GM12878 (cell line): ENCODE data around the gene CPNE9.

ENCODE experiments used
- EZH2 ChIP-seq: IDR thresholded peaks from 2 replicates; pipeline ENCODE4 v1.6.1; 2012; ENCODE audit warnings: low read depth, mild to moderate bottlenecking, control low read depth, inconsistent platforms, low read length, borderline replicate concordance; ENCODE audit not compliant: control insufficient read depth
- FOXK2 ChIP-seq: fragments of 450-650 bp; IDR thresholded peaks from 2 replicates; pipeline ENCODE4 v1.6.1; 2017; ENCODE audit warnings: mild to moderate bottlenecking, moderate library complexity
- POLR2AphosphoS2 ChIP-seq: IDR thresholded peaks from 2 replicates; pipeline ENCODE4 v1.6.1; 2011; ENCODE audit warnings: low read depth, mild to moderate bottlenecking, low read length, improper control_type of control experiment, moderate library complexity
- RAD21 ChIP-seq: IDR thresholded peaks from 2 replicates; pipeline ENCODE4 v1.6.1; 2011; ENCODE audit warnings: mild to moderate bottlenecking, low read depth, low read length, moderate library complexity; ENCODE audit not compliant: insufficient read depth
- RFX5 ChIP-seq: IDR thresholded peaks from 2 replicates; pipeline ENCODE4 v1.6.1; 2011; ENCODE audit warnings: low read depth, low read length, improper control_type of control experiment
- SP1 ChIP-seq: IDR thresholded peaks from one replicate; pipeline ENCODE4 v1.6.1; 2011; ENCODE audit warnings: low read depth, low read length
- ZSCAN29 ChIP-seq: fragments of 450-650 bp; IDR thresholded peaks from 2 replicates; pipeline ENCODE4 v1.6.1; 2017; ENCODE audit warnings: mild to moderate bottlenecking, moderate library complexity
- TF ChIP-seq, protein P1 (sequence below): IDR thresholded peaks from 2 replicates; pipeline ENCODE4 v1.6.1; 2011; ENCODE audit warnings: borderline replicate concordance, low read depth, mild to moderate bottlenecking, moderate library complexity, low read length; ENCODE audit not compliant: insufficient read depth, poor library complexity, severe bottlenecking
- TF ChIP-seq, protein P2 (sequence below): fragments of 450-650 bp; IDR thresholded peaks from 2 replicates; pipeline ENCODE4 v1.6.1; 2017; ENCODE audit warnings: mild to moderate bottlenecking
- TF ChIP-seq, protein P3 (sequence below), 3 experiments: IDR thresholded peaks in 2 of 3; conservative IDR thresholded peaks in 1 of 3; 2 replicates each; pipeline ENCODE4 v1.5.1; 2011; ENCODE audit warnings: low read depth in 3 of 3, low read length in 3 of 3, mild to moderate bottlenecking in 3 of 3, control low read depth in 2 of 3, moderate library complexity in 2 of 3, inconsistent platforms in 1 of 3, mixed read lengths in 1 of 3; ENCODE audit not compliant: control insufficient read depth in 2 of 3, insufficient read depth in 1 of 3; ENCODE audit errors: extremely low read depth in 1 of 3

DNA sequence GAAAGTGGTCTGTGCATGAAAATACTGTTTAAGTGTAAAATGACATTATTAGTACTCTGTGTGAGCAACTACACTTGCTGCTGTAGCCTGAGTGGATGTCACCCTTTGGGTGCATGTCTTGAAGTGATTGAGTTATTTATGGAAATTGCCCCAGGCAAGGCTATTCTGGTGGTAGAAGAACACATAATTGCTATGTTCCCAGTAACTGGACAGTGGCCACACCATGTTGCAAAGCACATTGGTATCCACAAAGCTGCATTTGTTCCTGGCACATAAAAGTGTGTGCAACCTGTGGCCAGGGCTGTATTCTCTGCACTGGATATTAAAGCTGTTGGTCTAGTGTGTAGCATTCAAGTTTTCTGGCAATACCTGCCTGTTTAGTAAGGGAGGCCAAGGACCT lies 30.6 kb upstream of the CPNE9 start:
- no peak for TF ChIP-seq ZSCAN29
- TF ChIP-seq RAD21 = no peak
- TF ChIP-seq POLR2AphosphoS2 = no peak
- no peak for TF ChIP-seq SP1
- TF ChIP-seq, protein P1, sequence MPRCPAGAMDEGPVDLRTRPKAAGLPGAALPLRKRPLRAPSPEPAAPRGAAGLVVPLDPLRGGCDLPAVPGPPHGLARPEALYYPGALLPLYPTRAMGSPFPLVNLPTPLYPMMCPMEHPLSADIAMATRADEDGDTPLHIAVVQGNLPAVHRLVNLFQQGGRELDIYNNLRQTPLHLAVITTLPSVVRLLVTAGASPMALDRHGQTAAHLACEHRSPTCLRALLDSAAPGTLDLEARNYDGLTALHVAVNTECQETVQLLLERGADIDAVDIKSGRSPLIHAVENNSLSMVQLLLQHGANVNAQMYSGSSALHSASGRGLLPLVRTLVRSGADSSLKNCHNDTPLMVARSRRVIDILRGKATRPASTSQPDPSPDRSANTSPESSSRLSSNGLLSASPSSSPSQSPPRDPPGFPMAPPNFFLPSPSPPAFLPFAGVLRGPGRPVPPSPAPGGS = no peak
- TF ChIP-seq, protein P2, sequence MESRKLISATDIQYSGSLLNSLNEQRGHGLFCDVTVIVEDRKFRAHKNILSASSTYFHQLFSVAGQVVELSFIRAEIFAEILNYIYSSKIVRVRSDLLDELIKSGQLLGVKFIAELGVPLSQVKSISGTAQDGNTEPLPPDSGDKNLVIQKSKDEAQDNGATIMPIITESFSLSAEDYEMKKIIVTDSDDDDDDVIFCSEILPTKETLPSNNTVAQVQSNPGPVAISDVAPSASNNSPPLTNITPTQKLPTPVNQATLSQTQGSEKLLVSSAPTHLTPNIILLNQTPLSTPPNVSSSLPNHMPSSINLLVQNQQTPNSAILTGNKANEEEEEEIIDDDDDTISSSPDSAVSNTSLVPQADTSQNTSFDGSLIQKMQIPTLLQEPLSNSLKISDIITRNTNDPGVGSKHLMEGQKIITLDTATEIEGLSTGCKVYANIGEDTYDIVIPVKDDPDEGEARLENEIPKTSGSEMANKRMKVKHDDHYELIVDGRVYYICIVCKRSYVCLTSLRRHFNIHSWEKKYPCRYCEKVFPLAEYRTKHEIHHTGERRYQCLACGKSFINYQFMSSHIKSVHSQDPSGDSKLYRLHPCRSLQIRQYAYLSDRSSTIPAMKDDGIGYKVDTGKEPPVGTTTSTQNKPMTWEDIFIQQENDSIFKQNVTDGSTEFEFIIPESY = no peak
- no peak for TF ChIP-seq EZH2
- no peak for TF ChIP-seq RFX5
- TF ChIP-seq, protein P3, sequence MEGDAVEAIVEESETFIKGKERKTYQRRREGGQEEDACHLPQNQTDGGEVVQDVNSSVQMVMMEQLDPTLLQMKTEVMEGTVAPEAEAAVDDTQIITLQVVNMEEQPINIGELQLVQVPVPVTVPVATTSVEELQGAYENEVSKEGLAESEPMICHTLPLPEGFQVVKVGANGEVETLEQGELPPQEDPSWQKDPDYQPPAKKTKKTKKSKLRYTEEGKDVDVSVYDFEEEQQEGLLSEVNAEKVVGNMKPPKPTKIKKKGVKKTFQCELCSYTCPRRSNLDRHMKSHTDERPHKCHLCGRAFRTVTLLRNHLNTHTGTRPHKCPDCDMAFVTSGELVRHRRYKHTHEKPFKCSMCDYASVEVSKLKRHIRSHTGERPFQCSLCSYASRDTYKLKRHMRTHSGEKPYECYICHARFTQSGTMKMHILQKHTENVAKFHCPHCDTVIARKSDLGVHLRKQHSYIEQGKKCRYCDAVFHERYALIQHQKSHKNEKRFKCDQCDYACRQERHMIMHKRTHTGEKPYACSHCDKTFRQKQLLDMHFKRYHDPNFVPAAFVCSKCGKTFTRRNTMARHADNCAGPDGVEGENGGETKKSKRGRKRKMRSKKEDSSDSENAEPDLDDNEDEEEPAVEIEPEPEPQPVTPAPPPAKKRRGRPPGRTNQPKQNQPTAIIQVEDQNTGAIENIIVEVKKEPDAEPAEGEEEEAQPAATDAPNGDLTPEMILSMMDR (IDR thresholded peaks at IDR 0.05 in 2 of 3, conservative IDR thresholded peaks at IDR 0.05 in 1 of 3; ENCODE audit: control insufficient read depth in 2 of 3, extremely low read depth in 1 of 3, insufficient read depth in 1 of 3, low read depth in 3 of 3, low read length in 3 of 3) = no peak
- no peak for TF ChIP-seq FOXK2
